ENCODE results near the gene ARID5B.
A peak's percentile ranks its signal among the peaks of the same experiment; 100 is the strongest.

Gene ARID5B

DNA sequence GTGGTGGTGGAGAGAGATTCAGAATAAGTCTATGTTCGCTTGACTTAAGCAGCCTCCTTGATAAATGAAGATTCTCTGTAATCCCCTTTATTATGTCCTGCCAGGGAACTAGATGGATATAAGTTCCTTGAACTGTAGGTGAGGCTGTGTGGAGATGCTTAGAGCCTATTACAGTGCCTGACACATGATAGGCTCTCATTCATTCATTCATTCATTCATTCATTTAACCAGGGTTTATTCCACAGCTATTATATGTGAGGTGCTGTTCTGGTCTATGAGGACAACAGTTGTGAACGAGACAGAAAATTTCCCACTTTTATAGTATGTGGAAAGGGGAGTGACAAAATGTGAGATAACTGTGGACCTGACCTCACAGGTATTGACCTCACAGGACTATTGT lies 105.6 kb downstream of the ARID5B start:
- Histone ChIP-seq H3K27ac (ENCODE audit: low read depth, low read length) (no peak overlapping the region), H2AFZ (ENCODE audit: low read length, unreplicated experiment) (no peak overlapping the region), H3K4me3 (ENCODE audit: low read depth, low read length) (no peak overlapping the region), H3K36me3 (ENCODE audit: insufficient read depth, low read length) (no peaks in the 10 kb centered on the region; the same call in 1 of the 2 replicates), H3K27me3 (ENCODE audit: insufficient read depth, low read length) (no peaks in the 10 kb centered on the region), H3K4me1 (ENCODE audit: control insufficient read depth, insufficient read depth, low read length, unreplicated experiment) (peaks cover 26% of the 10 kb centered on the region), H3K79me2 (ENCODE audit: control insufficient read depth, insufficient read depth, low read length, unreplicated experiment) (no peaks in the 10 kb centered on the region)

DNA sequence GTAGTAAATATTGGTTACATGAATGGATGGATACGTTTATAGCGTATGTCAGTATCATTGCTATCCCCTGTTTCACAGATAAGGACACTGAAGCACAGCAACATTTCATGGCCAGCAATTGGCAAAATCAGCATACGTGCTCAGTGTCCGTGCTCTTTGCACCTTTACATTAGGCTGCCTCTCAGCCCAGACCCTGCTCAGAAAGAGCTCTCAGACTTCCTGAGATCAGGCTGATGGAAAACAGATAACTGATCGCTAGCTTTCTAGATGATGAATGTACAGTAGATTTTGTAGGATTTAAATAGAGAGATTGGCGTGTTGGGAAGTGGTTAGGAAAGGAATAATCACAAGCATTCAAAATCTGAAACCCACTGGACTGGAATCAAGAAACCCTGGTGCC lies 106.7 kb downstream of the ARID5B start:
- Histone ChIP-seq H3K4me3 (ENCODE audit: low read depth, low read length) (no peak overlapping the region), H2AFZ (ENCODE audit: low read length, unreplicated experiment) (no peak overlapping the region), H3K79me2 (ENCODE audit: control insufficient read depth, insufficient read depth, low read length, unreplicated experiment) (no peaks in the 10 kb centered on the region), H3K27me3 (ENCODE audit: insufficient read depth, low read length) (no peaks in the 10 kb centered on the region), H3K27ac (ENCODE audit: low read depth, low read length) (no peak overlapping the region), H3K4me1 (ENCODE audit: control insufficient read depth, insufficient read depth, low read length, unreplicated experiment) (peaks cover 26% of the 10 kb centered on the region), H3K36me3 (ENCODE audit: insufficient read depth, low read length) (no peaks in the 10 kb centered on the region; the same call in 1 of the 2 replicates)

- no peaks in the 10 kb centered on the region for H3K79me2 ChIP-seq (ENCODE audit: control insufficient read depth, insufficient read depth, low read length, unreplicated experiment)
- H3K36me3 ChIP-seq (ENCODE audit: insufficient read depth, low read length), result no peaks in the 10 kb centered on the region; the same call in 1 of the 2 replicates
- no peak overlapping the region for H3K27ac ChIP-seq (ENCODE audit: low read depth, low read length)
- peaks cover 25% of the 10 kb centered on the region for H3K4me1 ChIP-seq (ENCODE audit: control insufficient read depth, insufficient read depth, low read length, unreplicated experiment)
- H3K27me3 ChIP-seq (ENCODE audit: insufficient read depth, low read length), result no peaks in the 10 kb centered on the region
- H3K4me3 ChIP-seq (ENCODE audit: low read depth, low read length), result no peak overlapping the region
- no peak overlapping the region for H2AFZ ChIP-seq (ENCODE audit: low read length, unreplicated experiment)
These were observed 107.4 kb downstream of the ARID5B start for GRCh38 chr10:62008946-62009345.

GRCh38 chr10:62010366-62010765 lies 108.9 kb downstream of the ARID5B start:
- Histone ChIP-seq H3K4me1 (ENCODE audit: control insufficient read depth, insufficient read depth, low read length, unreplicated experiment) (peaks cover 11% of the 10 kb centered on the region), H3K27ac (ENCODE audit: low read depth, low read length) (no peak overlapping the region)

GRCh38 chr10:62011558-62011957 lies 110.1 kb downstream of the ARID5B start:
- H3K27me3 ChIP-seq (ENCODE audit: insufficient read depth, low read length), result no peaks in the 10 kb centered on the region
- H3K4me1 ChIP-seq (ENCODE audit: control insufficient read depth, insufficient read depth, low read length, unreplicated experiment), result peaks cover 4% of the 10 kb centered on the region
- no peaks in the 10 kb centered on the region for H3K79me2 ChIP-seq (ENCODE audit: control insufficient read depth, insufficient read depth, low read length, unreplicated experiment)
- H3K27ac ChIP-seq (ENCODE audit: low read depth, low read length), result no peak overlapping the region
- H2AFZ ChIP-seq (ENCODE audit: low read length, unreplicated experiment), result no peak overlapping the region
- H3K4me3 ChIP-seq (ENCODE audit: low read depth, low read length), result no peak overlapping the region
- no peaks in the 10 kb centered on the region; the same call in 1 of the 2 replicates for H3K36me3 ChIP-seq (ENCODE audit: insufficient read depth, low read length)

More at GRCh38 chr10:62010366-62010765, 108.9 kb downstream of the ARID5B start:
- no peaks in the 10 kb centered on the region for H3K27me3 ChIP-seq (ENCODE audit: insufficient read depth, low read length)
- no peaks in the 10 kb centered on the region; the same call in 1 of the 2 replicates for H3K36me3 ChIP-seq (ENCODE audit: insufficient read depth, low read length)
- H2AFZ ChIP-seq (ENCODE audit: low read length, unreplicated experiment), result no peak overlapping the region
- no peaks in the 10 kb centered on the region for H3K79me2 ChIP-seq (ENCODE audit: control insufficient read depth, insufficient read depth, low read length, unreplicated experiment)
- no peak overlapping the region for H3K4me3 ChIP-seq (ENCODE audit: low read depth, low read length)

DNA sequence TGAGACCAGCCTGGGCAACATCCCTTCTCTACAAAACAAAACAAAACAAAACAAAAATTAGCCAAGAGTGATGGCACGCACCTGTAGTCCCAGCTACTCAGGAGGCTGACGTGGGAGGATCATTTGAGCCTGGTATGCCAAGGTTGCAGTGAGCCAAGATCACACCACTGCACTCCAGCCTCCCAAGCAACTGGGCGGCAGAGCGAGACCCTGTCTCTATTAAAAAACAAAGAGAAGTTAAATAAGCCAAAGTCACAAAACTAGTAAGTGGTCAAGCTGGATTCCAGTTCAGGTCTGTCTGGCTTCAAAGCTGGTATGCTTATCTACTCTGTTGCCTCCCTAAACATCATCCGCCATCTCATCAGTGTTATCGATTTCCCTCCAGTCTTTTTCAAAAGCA lies 110.8 kb downstream of the ARID5B start:
- Histone ChIP-seq H3K4me1 (ENCODE audit: control insufficient read depth, insufficient read depth, low read length, unreplicated experiment) (peaks cover 12% of the 10 kb centered on the region), H3K27me3 (ENCODE audit: insufficient read depth, low read length) (no peaks in the 10 kb centered on the region), H3K27ac (ENCODE audit: low read depth, low read length) (no peak overlapping the region), H3K36me3 (ENCODE audit: insufficient read depth, low read length) (no peaks in the 10 kb centered on the region; the same call in 1 of the 2 replicates), H2AFZ (ENCODE audit: low read length, unreplicated experiment) (no peak overlapping the region), H3K79me2 (ENCODE audit: control insufficient read depth, insufficient read depth, low read length, unreplicated experiment) (no peaks in the 10 kb centered on the region), H3K4me3 (ENCODE audit: low read depth, low read length) (no peak overlapping the region)

DNA sequence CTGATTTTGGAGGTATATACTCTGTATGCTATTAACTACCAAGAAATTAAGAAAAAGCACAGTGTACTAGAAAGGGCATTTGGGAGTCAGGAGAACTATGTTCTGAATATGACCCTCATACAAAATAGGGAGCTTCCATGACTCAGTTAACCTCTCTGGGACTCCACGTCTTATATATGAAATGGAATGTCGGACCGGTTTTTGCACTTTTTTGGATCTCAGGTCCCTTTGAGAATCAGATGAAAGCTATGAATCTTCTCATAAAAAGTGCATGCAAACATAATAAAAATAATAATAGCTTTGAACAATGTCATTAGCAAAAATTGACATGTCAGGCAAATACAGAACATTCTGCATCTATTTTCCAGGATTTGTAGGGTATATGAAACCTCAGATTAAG lies 113.0 kb downstream of the ARID5B start:
- Histone ChIP-seq H3K36me3 (ENCODE audit: insufficient read depth, low read length) (no peaks in the 10 kb centered on the region; the same call in 1 of the 2 replicates), H3K4me3 (ENCODE audit: low read depth, low read length) (no peak overlapping the region), H3K27me3 (ENCODE audit: insufficient read depth, low read length) (no peaks in the 10 kb centered on the region), H3K27ac (ENCODE audit: low read depth, low read length) (no peak overlapping the region), H2AFZ (ENCODE audit: low read length, unreplicated experiment) (no peak overlapping the region), H3K4me1 (ENCODE audit: control insufficient read depth, insufficient read depth, low read length, unreplicated experiment) (peaks cover 27% of the 10 kb centered on the region), H3K79me2 (ENCODE audit: control insufficient read depth, insufficient read depth, low read length, unreplicated experiment) (peaks cover 4% of the 10 kb centered on the region)

GRCh38 chr10:62015994-62016393 lies 114.5 kb downstream of the ARID5B start:
- Histone ChIP-seq H2AFZ (ENCODE audit: low read length, unreplicated experiment) (no peak overlapping the region), H3K79me2 (ENCODE audit: control insufficient read depth, insufficient read depth, low read length, unreplicated experiment) (peaks cover 5% of the 10 kb centered on the region), H3K27me3 (ENCODE audit: insufficient read depth, low read length) (no peaks in the 10 kb centered on the region), H3K27ac (ENCODE audit: low read depth, low read length) (no peak overlapping the region), H3K4me3 (ENCODE audit: low read depth, low read length) (no peak overlapping the region), H3K4me1 (ENCODE audit: control insufficient read depth, insufficient read depth, low read length, unreplicated experiment) (peaks cover 34% of the 10 kb centered on the region), H3K36me3 (ENCODE audit: insufficient read depth, low read length) (no peaks in the 10 kb centered on the region; the same call in 1 of the 2 replicates)

DNA sequence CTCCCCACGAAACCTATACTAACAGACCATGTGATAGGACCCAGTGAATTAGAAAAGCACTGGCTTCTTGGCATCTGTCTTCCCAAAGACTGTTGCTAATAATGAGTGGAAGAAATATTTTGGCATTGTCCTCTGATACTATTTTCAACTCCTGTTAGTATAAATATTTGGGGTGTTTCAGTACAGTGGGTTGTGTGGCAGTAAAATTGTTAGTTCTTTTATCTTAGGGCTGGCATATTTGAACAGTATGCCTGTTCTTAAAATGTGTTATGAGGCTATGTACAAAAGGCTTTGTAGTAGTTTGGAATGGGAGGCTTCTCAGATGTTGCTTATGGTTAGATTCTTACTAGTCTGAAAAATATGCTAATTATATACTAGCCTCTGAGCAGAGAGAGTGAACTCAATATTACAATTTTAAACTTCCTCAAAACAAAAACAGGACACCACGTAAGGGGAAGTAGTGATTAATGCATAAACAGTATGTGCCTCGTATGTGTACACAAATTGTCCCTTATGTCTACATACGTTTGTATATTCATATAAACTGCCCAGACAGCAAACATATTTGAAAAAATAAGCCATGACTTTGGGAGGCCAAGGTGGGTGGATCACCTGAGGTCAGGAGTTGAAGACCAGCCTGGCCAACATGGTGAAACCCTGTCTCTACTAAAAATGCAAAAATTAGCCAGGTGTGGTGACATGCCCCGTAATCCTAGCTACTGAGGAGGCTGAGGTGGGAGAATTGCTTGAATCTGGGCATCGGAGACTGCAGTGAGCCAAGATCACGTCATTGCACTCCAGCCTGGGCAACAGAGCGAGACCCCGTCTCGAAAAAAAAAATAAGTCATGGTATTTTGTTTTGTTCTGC lies 115.4 kb downstream of the ARID5B start:
- H3K4me3 ChIP-seq (ENCODE audit: low read depth, low read length), result no peak overlapping the region; the same call in 1 of the 2 replicates
- H2AFZ ChIP-seq (ENCODE audit: low read length, unreplicated experiment), result no peak overlapping the region
- H3K27me3 ChIP-seq (ENCODE audit: insufficient read depth, low read length), result no peaks in the 10 kb centered on the region
- H3K79me2 ChIP-seq (ENCODE audit: control insufficient read depth, insufficient read depth, low read length, unreplicated experiment), result peaks cover 5% of the 10 kb centered on the region
- H3K4me1 ChIP-seq (ENCODE audit: control insufficient read depth, insufficient read depth, low read length, unreplicated experiment), result peaks cover 34% of the 10 kb centered on the region
- no peaks in the 10 kb centered on the region for H3K36me3 ChIP-seq (ENCODE audit: insufficient read depth, low read length)
- peak overlapping the region; percentile 26; the same call in 1 of the 2 replicates for H3K27ac ChIP-seq (ENCODE audit: low read depth, low read length)

DNA sequence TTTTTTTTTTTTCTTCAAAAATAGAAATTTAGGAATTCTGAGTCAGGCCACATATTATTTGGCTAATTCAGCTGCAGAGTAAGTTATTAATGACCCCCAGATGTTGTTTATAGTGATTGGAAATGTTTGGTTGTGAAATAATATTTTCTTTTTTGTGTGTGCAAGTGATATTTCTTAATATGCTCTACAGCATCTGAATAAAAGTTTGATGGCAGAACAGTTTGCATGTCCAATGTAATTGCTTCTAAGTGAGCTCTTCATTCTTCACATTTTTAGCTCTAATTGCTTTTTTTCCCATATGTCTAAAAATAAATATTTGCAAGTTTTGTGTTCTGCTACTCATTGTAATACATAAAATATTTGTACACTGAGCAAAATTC lies 116.0 kb downstream of the ARID5B start:
- Histone ChIP-seq H2AFZ (ENCODE audit: low read length, unreplicated experiment) (no peak overlapping the region), H3K79me2 (ENCODE audit: control insufficient read depth, insufficient read depth, low read length, unreplicated experiment) (peaks cover 5% of the 10 kb centered on the region), H3K4me1 (ENCODE audit: control insufficient read depth, insufficient read depth, low read length, unreplicated experiment) (peaks cover 34% of the 10 kb centered on the region), H3K36me3 (ENCODE audit: insufficient read depth, low read length) (no peaks in the 10 kb centered on the region), H3K27ac (ENCODE audit: low read depth, low read length) (no peak overlapping the region), H3K4me3 (ENCODE audit: low read depth, low read length) (no peak overlapping the region), H3K27me3 (ENCODE audit: insufficient read depth, low read length) (no peaks in the 10 kb centered on the region)
